HepG2 (cell line): Measurements from ENCODE around the gene TBC1D1. TPM values are rescaled to one million over a fixed set of nuclear protein-coding genes. Genes with fewer than 3 reads are reported as not detected.

Experiments used
- NFE2L1 ChIP-seq: sonication (generic); formaldehyde crosslinking; IDR thresholded peaks from 2 replicates; pipeline ENCODE4 v1.4.0; 2020; ENCODE audit warnings: missing genetic modification reagents, mild to moderate bottlenecking, borderline replicate concordance
- RFXAP ChIP-seq: sonication (generic); formaldehyde crosslinking; IDR thresholded peaks from 2 replicates; pipeline ENCODE4 v1.4.0; 2020; ENCODE audit warnings: missing genetic modification reagents, borderline replicate concordance
- SOX6 ChIP-seq, 2 experiments: fragments of 450-650 bp in 1 of 2; sonication (generic) in 1 of 2; formaldehyde crosslinking in 1 of 2; IDR thresholded peaks; 2 replicates each; pipeline versions ENCODE4 v1.4.0 to v1.6.1; 2017 to 2020; ENCODE audit warnings: antibody characterized with exemption in 1 of 2, mild to moderate bottlenecking in 1 of 2, missing genetic modification reagents in 1 of 2
- ZFP90 ChIP-seq: sonication (generic); formaldehyde crosslinking; IDR thresholded peaks from 2 replicates; pipeline ENCODE4 v1.8.0; 2022; ENCODE audit warnings: missing genetic modification reagents, mild to moderate bottlenecking, inconsistent platforms, borderline replicate concordance
- ZNF251 ChIP-seq: sonication (generic); formaldehyde crosslinking; IDR thresholded peaks from 2 replicates; pipeline ENCODE4 v1.9.0; 2021; ENCODE audit warnings: mild to moderate bottlenecking, missing genetic modification reagents
- ZNF431 ChIP-seq: sonication (generic); formaldehyde crosslinking; IDR thresholded peaks from 2 replicates; pipeline ENCODE4 v1.9.0; 2022; ENCODE audit warnings: missing genetic modification reagents, low read depth, mild to moderate bottlenecking, borderline replicate concordance
- ZNF777 ChIP-seq: sonication (generic); formaldehyde crosslinking; IDR thresholded peaks from 2 replicates; pipeline ENCODE4 v1.4.0; 2020; ENCODE audit warnings: missing genetic modification reagents
- polyA plus RNA-seq, 8 experiments: library from polyadenylated mRNA; depleted of rRNA in 3 of 8; stranded (reverse) in 7 of 8; unstranded in 1 of 8; fragments of >200 nt; fragmentation: Illumina TruSeq in 4 of 8; extraction: Trizol in 4 of 8; gene quantifications; 2 replicates each; pipeline versions ENCODE4 v1.2.1 to v1.2.3, GENCODE V29; 2011 to 2016; ENCODE audit warnings: low read depth in 4 of 8, missing spikeins in 1 of 8, mixed read lengths in 1 of 8; ENCODE audit not compliant: insufficient read depth in 1 of 8
- total RNA-seq, 5 experiments: library from RNA; depleted of rRNA; stranded (reverse); fragments of >200 nt; fragmentation: Illumina TruSeq; extraction: Trizol; gene quantifications; 2 replicates each; pipeline ENCODE4 v1.2.3, GENCODE V29; 2016; ENCODE audit warnings: low read depth in 1 of 5
- TF ChIP-seq, protein P1 (sequence below): sonication (generic); formaldehyde crosslinking; IDR thresholded peaks from 2 replicates; pipeline ENCODE4 v1.4.0; 2020; ENCODE audit warnings: missing genetic modification reagents
- TF ChIP-seq, protein P2 (sequence below): sonication (generic); formaldehyde crosslinking; IDR thresholded peaks from 2 replicates; pipeline ENCODE4 v1.5.0; 2020; ENCODE audit warnings: mild to moderate bottlenecking, missing genetic modification reagents, borderline replicate concordance
- TF ChIP-seq, protein P3 (sequence below): IDR thresholded peaks from 2 replicates; pipeline ENCODE4 v1.6.1; 2016
- TF ChIP-seq, protein P4 (sequence below): sonication (generic); formaldehyde crosslinking; conservative IDR thresholded peaks from 2 replicates; pipeline ENCODE4 v1.4.0; 2020; ENCODE audit warnings: missing genetic modification reagents
- TF ChIP-seq, protein P5 (sequence below): sonication (generic); formaldehyde crosslinking; IDR thresholded peaks from 2 replicates; pipeline ENCODE4 v1.8.1; 2022; ENCODE audit warnings: mild to moderate bottlenecking, missing genetic modification reagents

Gene TBC1D1
- total and polyA plus RNA-seq, 2 of the 13 experiments (the other 11 are each of a cell fraction or from before 2014, with no cell fraction given) = 37.3 to 62.8 TPM

DNA sequence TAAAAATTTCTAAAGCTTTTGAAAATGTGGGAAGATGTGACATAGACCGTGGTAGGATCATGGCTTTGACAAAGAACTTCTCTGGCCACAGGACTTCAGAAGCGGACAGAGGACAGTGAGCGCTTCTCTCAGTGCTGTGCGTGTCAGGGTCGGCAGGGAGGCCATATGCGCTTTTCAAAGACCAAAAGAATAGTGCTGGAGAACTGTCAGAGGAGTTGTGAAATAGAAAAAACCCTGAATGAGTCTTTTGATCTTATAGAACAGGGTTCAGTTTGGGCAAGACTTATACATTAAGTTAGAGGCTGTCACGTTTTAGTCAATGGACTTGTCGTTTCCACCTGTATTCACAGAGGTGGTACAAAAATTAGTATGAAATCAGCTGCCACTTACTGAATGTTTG, 146.7 kb downstream of the TBC1D1 start (continued):
- TF ChIP-seq, protein P1, sequence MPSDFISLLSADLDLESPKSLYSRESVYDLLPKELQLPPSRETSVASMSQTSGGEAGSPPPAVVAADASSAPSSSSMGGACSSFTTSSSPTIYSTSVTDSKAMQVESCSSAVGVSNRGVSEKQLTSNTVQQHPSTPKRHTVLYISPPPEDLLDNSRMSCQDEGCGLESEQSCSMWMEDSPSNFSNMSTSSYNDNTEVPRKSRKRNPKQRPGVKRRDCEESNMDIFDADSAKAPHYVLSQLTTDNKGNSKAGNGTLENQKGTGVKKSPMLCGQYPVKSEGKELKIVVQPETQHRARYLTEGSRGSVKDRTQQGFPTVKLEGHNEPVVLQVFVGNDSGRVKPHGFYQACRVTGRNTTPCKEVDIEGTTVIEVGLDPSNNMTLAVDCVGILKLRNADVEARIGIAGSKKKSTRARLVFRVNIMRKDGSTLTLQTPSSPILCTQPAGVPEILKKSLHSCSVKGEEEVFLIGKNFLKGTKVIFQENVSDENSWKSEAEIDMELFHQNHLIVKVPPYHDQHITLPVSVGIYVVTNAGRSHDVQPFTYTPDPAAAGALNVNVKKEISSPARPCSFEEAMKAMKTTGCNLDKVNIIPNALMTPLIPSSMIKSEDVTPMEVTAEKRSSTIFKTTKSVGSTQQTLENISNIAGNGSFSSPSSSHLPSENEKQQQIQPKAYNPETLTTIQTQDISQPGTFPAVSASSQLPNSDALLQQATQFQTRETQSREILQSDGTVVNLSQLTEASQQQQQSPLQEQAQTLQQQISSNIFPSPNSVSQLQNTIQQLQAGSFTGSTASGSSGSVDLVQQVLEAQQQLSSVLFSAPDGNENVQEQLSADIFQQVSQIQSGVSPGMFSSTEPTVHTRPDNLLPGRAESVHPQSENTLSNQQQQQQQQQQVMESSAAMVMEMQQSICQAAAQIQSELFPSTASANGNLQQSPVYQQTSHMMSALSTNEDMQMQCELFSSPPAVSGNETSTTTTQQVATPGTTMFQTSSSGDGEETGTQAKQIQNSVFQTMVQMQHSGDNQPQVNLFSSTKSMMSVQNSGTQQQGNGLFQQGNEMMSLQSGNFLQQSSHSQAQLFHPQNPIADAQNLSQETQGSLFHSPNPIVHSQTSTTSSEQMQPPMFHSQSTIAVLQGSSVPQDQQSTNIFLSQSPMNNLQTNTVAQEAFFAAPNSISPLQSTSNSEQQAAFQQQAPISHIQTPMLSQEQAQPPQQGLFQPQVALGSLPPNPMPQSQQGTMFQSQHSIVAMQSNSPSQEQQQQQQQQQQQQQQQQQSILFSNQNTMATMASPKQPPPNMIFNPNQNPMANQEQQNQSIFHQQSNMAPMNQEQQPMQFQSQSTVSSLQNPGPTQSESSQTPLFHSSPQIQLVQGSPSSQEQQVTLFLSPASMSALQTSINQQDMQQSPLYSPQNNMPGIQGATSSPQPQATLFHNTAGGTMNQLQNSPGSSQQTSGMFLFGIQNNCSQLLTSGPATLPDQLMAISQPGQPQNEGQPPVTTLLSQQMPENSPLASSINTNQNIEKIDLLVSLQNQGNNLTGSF (CRISPR knock-in tag) = no peak
- TF ChIP-seq ZFP90 (CRISPR knock-in tag) = no peak
- TF ChIP-seq, protein P2, sequence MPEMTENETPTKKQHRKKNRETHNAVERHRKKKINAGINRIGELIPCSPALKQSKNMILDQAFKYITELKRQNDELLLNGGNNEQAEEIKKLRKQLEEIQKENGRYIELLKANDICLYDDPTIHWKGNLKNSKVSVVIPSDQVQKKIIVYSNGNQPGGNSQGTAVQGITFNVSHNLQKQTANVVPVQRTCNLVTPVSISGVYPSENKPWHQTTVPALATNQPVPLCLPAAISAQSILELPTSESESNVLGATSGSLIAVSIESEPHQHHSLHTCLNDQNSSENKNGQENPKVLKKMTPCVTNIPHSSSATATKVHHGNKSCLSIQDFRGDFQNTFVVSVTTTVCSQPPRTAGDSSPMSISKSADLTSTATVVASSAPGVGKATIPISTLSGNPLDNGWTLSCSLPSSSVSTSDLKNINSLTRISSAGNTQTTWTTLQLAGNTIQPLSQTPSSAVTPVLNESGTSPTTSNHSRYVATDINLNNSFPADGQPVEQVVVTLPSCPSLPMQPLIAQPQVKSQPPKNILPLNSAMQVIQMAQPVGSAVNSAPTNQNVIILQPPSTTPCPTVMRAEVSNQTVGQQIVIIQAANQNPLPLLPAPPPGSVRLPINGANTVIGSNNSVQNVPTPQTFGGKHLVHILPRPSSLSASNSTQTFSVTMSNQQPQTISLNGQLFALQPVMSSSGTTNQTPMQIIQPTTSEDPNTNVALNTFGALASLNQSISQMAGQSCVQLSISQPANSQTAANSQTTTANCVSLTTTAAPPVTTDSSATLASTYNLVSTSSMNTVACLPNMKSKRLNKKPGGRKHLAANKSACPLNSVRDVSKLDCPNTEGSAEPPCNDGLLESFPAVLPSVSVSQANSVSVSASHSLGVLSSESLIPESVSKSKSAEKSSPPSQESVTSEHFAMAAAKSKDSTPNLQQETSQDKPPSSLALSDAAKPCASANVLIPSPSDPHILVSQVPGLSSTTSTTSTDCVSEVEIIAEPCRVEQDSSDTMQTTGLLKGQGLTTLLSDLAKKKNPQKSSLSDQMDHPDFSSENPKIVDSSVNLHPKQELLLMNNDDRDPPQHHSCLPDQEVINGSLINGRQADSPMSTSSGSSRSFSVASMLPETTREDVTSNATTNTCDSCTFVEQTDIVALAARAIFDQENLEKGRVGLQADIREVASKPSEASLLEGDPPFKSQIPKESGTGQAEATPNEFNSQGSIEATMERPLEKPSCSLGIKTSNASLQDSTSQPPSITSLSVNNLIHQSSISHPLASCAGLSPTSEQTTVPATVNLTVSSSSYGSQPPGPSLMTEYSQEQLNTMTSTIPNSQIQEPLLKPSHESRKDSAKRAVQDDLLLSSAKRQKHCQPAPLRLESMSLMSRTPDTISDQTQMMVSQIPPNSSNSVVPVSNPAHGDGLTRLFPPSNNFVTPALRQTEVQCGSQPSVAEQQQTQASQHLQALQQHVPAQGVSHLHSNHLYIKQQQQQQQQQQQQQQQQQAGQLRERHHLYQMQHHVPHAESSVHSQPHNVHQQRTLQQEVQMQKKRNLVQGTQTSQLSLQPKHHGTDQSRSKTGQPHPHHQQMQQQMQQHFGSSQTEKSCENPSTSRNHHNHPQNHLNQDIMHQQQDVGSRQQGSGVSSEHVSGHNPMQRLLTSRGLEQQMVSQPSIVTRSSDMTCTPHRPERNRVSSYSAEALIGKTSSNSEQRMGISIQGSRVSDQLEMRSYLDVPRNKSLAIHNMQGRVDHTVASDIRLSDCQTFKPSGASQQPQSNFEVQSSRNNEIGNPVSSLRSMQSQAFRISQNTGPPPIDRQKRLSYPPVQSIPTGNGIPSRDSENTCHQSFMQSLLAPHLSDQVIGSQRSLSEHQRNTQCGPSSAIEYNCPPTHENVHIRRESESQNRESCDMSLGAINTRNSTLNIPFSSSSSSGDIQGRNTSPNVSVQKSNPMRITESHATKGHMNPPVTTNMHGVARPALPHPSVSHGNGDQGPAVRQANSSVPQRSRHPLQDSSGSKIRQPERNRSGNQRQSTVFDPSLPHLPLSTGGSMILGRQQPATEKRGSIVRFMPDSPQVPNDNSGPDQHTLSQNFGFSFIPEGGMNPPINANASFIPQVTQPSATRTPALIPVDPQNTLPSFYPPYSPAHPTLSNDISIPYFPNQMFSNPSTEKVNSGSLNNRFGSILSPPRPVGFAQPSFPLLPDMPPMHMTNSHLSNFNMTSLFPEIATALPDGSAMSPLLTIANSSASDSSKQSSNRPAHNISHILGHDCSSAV (CRISPR knock-in tag) = no peak
- TF ChIP-seq, protein P3, sequence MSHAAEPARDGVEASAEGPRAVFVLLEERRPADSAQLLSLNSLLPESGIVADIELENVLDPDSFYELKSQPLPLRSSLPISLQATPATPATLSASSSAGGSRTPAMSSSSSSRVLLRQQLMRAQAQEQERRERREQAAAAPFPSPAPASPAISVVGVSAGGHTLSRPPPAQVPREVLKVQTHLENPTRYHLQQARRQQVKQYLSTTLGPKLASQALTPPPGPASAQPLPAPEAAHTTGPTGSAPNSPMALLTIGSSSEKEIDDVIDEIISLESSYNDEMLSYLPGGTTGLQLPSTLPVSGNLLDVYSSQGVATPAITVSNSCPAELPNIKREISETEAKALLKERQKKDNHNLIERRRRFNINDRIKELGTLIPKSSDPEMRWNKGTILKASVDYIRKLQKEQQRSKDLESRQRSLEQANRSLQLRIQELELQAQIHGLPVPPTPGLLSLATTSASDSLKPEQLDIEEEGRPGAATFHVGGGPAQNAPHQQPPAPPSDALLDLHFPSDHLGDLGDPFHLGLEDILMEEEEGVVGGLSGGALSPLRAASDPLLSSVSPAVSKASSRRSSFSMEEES (CRISPR knock-in tag) = no peak
- no peak for TF ChIP-seq SOX6 (IDR thresholded peaks at IDR 0.05)
- peak; percentile 66 for TF ChIP-seq SOX6 (CRISPR knock-in tag; IDR thresholded peaks at IDR 0.05)
- TF ChIP-seq, protein P4, sequence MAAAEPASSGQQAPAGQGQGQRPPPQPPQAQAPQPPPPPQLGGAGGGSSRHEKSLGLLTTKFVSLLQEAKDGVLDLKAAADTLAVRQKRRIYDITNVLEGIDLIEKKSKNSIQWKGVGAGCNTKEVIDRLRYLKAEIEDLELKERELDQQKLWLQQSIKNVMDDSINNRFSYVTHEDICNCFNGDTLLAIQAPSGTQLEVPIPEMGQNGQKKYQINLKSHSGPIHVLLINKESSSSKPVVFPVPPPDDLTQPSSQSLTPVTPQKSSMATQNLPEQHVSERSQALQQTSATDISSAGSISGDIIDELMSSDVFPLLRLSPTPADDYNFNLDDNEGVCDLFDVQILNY (CRISPR knock-in tag) = no peak
- no peak for TF ChIP-seq NFE2L1 (CRISPR knock-in tag)
- TF ChIP-seq, protein P5, sequence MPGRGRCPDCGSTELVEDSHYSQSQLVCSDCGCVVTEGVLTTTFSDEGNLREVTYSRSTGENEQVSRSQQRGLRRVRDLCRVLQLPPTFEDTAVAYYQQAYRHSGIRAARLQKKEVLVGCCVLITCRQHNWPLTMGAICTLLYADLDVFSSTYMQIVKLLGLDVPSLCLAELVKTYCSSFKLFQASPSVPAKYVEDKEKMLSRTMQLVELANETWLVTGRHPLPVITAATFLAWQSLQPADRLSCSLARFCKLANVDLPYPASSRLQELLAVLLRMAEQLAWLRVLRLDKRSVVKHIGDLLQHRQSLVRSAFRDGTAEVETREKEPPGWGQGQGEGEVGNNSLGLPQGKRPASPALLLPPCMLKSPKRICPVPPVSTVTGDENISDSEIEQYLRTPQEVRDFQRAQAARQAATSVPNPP = no peak
- TF ChIP-seq ZNF251 = no peak
- no peak for TF ChIP-seq ZNF431
- TF ChIP-seq ZNF777 (CRISPR knock-in tag) = no peak
- no peak for TF ChIP-seq RFXAP (CRISPR knock-in tag)
